GM23338 (cell line): ENCODE data around the gene OTUB2.

Experiments used
- EZH2 ChIP-seq: fragments of 200-600 bp; sonication (generic); IDR thresholded peaks from one replicate; pipeline ENCODE4 v1.8.0; 2017; ENCODE audit warnings: antibody characterized with exemption, mild to moderate bottlenecking, low read depth; ENCODE audit not compliant: unreplicated experiment
- EZH2phosphoT487 ChIP-seq: fragments of 200-600 bp; sonication (generic); IDR thresholded peaks from one replicate; pipeline ENCODE4 v1.8.1; 2018; ENCODE audit warnings: antibody characterized with exemption; ENCODE audit not compliant: unreplicated experiment
- JUNB ChIP-seq: IDR thresholded peaks from one replicate; pipeline ENCODE4 v1.6.1; 2016; ENCODE audit warnings: antibody characterized with exemption; ENCODE audit not compliant: unreplicated experiment
- NANOG ChIP-seq: IDR thresholded peaks from 2 replicates; pipeline ENCODE4 v1.6.1; 2016; ENCODE audit warnings: antibody characterized with exemption, borderline replicate concordance
- TF ChIP-seq, protein P1 (sequence below), 2 experiments: fragments of 200-600 bp in 1 of 2; sonication (generic) in 1 of 2; conservative IDR thresholded peaks; 2 replicates each; pipeline versions ENCODE4 v1.5.1 to v1.6.1; 2016 to 2017; ENCODE audit warnings: antibody characterized with exemption in 2 of 2, low read depth in 2 of 2, mild to moderate bottlenecking in 2 of 2, moderate library complexity in 1 of 2

DNA sequence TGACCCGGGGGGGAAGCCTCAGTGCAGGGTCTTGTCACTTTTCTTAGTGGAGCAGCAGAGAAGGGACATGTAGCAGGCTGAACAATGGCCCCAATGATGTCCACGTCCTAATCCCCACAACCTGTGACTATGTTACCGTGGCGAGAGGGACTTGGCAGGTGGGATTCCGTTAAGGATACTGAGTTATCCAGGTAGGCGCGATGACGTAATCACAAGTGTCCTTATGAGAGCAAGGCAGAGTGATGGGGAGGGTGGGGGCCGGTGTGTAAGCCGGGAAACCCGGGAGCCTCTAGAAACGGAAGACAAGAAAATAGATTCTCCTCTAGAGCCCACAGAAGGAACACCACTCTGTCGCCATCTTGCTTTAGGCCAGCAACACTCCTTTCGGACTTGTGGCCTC is 4.4 kb downstream of the OTUB2 start:
- TF ChIP-seq, protein P1, sequence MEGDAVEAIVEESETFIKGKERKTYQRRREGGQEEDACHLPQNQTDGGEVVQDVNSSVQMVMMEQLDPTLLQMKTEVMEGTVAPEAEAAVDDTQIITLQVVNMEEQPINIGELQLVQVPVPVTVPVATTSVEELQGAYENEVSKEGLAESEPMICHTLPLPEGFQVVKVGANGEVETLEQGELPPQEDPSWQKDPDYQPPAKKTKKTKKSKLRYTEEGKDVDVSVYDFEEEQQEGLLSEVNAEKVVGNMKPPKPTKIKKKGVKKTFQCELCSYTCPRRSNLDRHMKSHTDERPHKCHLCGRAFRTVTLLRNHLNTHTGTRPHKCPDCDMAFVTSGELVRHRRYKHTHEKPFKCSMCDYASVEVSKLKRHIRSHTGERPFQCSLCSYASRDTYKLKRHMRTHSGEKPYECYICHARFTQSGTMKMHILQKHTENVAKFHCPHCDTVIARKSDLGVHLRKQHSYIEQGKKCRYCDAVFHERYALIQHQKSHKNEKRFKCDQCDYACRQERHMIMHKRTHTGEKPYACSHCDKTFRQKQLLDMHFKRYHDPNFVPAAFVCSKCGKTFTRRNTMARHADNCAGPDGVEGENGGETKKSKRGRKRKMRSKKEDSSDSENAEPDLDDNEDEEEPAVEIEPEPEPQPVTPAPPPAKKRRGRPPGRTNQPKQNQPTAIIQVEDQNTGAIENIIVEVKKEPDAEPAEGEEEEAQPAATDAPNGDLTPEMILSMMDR (conservative IDR thresholded peaks at IDR 0.05; ENCODE audit: low read depth in 2 of 2) = no peak
- TF ChIP-seq EZH2 (no peak), JUNB (no peak), EZH2phosphoT487 (no peak), NANOG (no peak)
